Left ventricle myocardium inferior (tissue), 1 donor: ENCODE results near the gene SLC15A2. TPM values are rescaled to one million over a fixed set of nuclear protein-coding genes. Genes with fewer than 3 reads are reported as not detected.

ENCODE experiments used
- DNase-seq: peaks from one replicate; pipeline ENCODE4 v3.0.0-alpha.2; 2020
- H3K27ac ChIP-seq: fragments of 200-600 bp; replicated peaks from 2 replicates; pipeline ENCODE4 v1.8.0; 2021
- H3K27me3 ChIP-seq: fragments of 200-600 bp; 2 replicates; pipeline ENCODE4 v1.8.0; 2021; ENCODE audit warnings: low read depth
- H3K36me3 ChIP-seq: fragments of 200-600 bp; 2 replicates; pipeline ENCODE4 v1.8.0; 2021
- H3K4me1 ChIP-seq: fragments of 200-600 bp; 2 replicates; pipeline ENCODE4 v1.8.0; 2021
- H3K4me3 ChIP-seq: fragments of 200-600 bp; 2 replicates; pipeline ENCODE4 v1.8.0; 2021; ENCODE audit warnings: mild to moderate bottlenecking, moderate library complexity
- H3K9me3 ChIP-seq: fragments of 200-600 bp; replicated peaks from 2 replicates; pipeline ENCODE4 v1.8.0; 2021
- CTCF ChIP-seq: fragments of 200-600 bp; IDR thresholded peaks from 2 replicates; pipeline ENCODE4 v1.8.0; 2021; ENCODE audit warnings: antibody characterized with exemption, mild to moderate bottlenecking, borderline replicate concordance
- intact Hi-C: fragments of 100-400 bp; cut with micrococcal nuclease; formaldehyde crosslinking; loops from one replicate; pipeline ENCODE4 v1.11.0; 2022
- total RNA-seq: library from RNA; stranded (reverse); fragmentation: NEBNext Ultra II Directional; extraction: Animal tissue kit (Norgen Biotek cat#: 25700); gene quantifications from one replicate; pipeline ENCODE4 v1.2.1, GENCODE V29; 2021
- donor health status: DM: no; HTN: yes; CAD: no; lungs with severe emphysema.

Gene SLC15A2
- total RNA-seq, 1 donor from 2014 or later = 4.6 TPM

- peaks cover 3% of the 10 kb centered on the region for H3K4me1 ChIP-seq
- intact Hi-C loops = no loop called here
Measured at GRCh38 chr3:121962443-121962842, 68.2 kb downstream of the SLC15A2 start.

GRCh38 chr3:121963608-121964007 lies 69.4 kb downstream of the SLC15A2 start:
- TF ChIP-seq CTCF = no peak
- intact Hi-C loops = no loop called here
- H3K9me3 ChIP-seq = peaks cover 12% of the 10 kb centered on the region
- no peaks in the 10 kb centered on the region for H3K36me3 ChIP-seq
- no peaks in the 10 kb centered on the region for H3K27me3 ChIP-seq
- no peak overlapping the region for H3K27ac ChIP-seq
- H3K4me1 ChIP-seq = peaks cover 3% of the 10 kb centered on the region
- DNase-seq = no peak
- H3K4me3 ChIP-seq = no peak overlapping the region

More at GRCh38 chr3:121962443-121962842, 68.2 kb downstream of the SLC15A2 start:
- no peak for TF ChIP-seq CTCF
- DNase-seq = no peak
- Histone ChIP-seq H3K27me3 (no peaks in the 10 kb centered on the region), H3K9me3 (peaks cover 12% of the 10 kb centered on the region), H3K27ac (no peak overlapping the region), H3K4me3 (no peak overlapping the region), H3K36me3 (no peaks in the 10 kb centered on the region)

- peaks cover 18% of the 10 kb centered on the region for H3K9me3 ChIP-seq
- H3K27ac ChIP-seq = no peak overlapping the region
- no peak for DNase-seq
- no peaks in the 10 kb centered on the region for H3K4me1 ChIP-seq
- no peaks in the 10 kb centered on the region for H3K27me3 ChIP-seq
- intact Hi-C loops = no loop called here
- H3K4me3 ChIP-seq = no peak overlapping the region
- TF ChIP-seq CTCF = no peak
- H3K36me3 ChIP-seq = no peaks in the 10 kb centered on the region
Measured at GRCh38 chr3:121969631-121970030, 75.4 kb downstream of the SLC15A2 start.

GRCh38 chr3:121970047-121970446 lies 75.8 kb downstream of the SLC15A2 start:
- Histone ChIP-seq H3K27ac (no peak overlapping the region), H3K4me3 (no peak overlapping the region), H3K9me3 (peaks cover 22% of the 10 kb centered on the region), H3K4me1 (no peaks in the 10 kb centered on the region), H3K27me3 (no peaks in the 10 kb centered on the region), H3K36me3 (no peaks in the 10 kb centered on the region)
- no peak for TF ChIP-seq CTCF
- no peak for DNase-seq
- intact Hi-C loops = no loop called here

GRCh38 chr3:121974601-121975111 lies 80.5 kb downstream of the SLC15A2 start:
- TF ChIP-seq CTCF = no peak
- H3K27ac ChIP-seq = no peak overlapping the region

More at GRCh38 chr3:121974601-121975111, 80.5 kb downstream of the SLC15A2 start:
- peaks cover 30% of the 10 kb centered on the region for H3K9me3 ChIP-seq
- intact Hi-C loops = no loop called here
- H3K4me3 ChIP-seq = no peak overlapping the region
- DNase-seq = no peak
- H3K27me3 ChIP-seq = no peaks in the 10 kb centered on the region
- H3K4me1 ChIP-seq = no peaks in the 10 kb centered on the region
- H3K36me3 ChIP-seq = no peaks in the 10 kb centered on the region
